Activated CD8-positive, alpha-beta T cell treated with anti-CD3 and anti-CD28 coated beads for 36 hours (primary cell): Measurements from ENCODE around the gene GLTP. TPM values are rescaled to one million over a fixed set of nuclear protein-coding genes. Genes with fewer than 3 reads are reported as not detected.
"Not testable (repeated sequence)": the region's sequence is repeated elsewhere in the genome, so short reads cannot be mapped to it uniquely, and the experiment has no call there.

Experiments used
- ATAC-seq: fragments of 200-7000 bp; cut with Tn5 transposase; one replicate; pipeline ENCODE4 v1.10.0; 2021; ENCODE audit warnings: mild to moderate bottlenecking, moderate library complexity
- CTCF ChIA-PET: fragments of 350-600 bp; sonication (Branson Sonifier 250); formaldehyde crosslinking; loops from one replicate; lab custom pipeline; 2021; ENCODE audit warnings: antibody characterized with exemption; lab: Charles Lee
- POLR2A ChIA-PET: fragments of 350-600 bp; sonication (Branson Sonifier 250); formaldehyde crosslinking; loops from one replicate; lab custom pipeline; 2021; ENCODE audit warnings: antibody characterized with exemption; lab: Charles Lee
- DNase-seq: peaks from one replicate; pipeline ENCODE4 v3.0.0-alpha.2; 2020
- H3K27ac Mint-ChIP-seq: one replicate; pipeline ENCODE4 v1.8.0; 2021; ENCODE audit warnings: mild to moderate bottlenecking, mixed read lengths
- H3K27me3 Mint-ChIP-seq: one replicate; pipeline ENCODE4 v1.8.0; 2021; ENCODE audit warnings: mixed read lengths
- H3K36me3 Mint-ChIP-seq: one replicate; pipeline ENCODE4 v1.8.0; 2021; ENCODE audit warnings: low read depth, mixed read lengths
- H3K4me1 Mint-ChIP-seq: one replicate; pipeline ENCODE4 v1.8.0; 2021; ENCODE audit warnings: low read depth, mixed read lengths
- H3K4me3 Mint-ChIP-seq: one replicate; pipeline ENCODE4 v1.8.0; 2021; ENCODE audit warnings: mild to moderate bottlenecking, moderate library complexity, mixed read lengths
- H3K9me3 Mint-ChIP-seq: one replicate; pipeline ENCODE4 v1.8.0; 2021; ENCODE audit warnings: mixed read lengths
- CTCF ChIP-seq: fragments of 200-600 bp; IDR thresholded peaks from one replicate; pipeline ENCODE4 v1.8.0; 2022; ENCODE audit warnings: antibody characterized with exemption, mild to moderate bottlenecking
- intact Hi-C: fragments of 100-400 bp; cut with micrococcal nuclease; formaldehyde crosslinking; loops from one replicate; pipeline ENCODE4 v1.10.0; 2022
- total RNA-seq, 2 experiments: library from RNA; stranded (reverse); gene quantifications; one replicate each; pipeline ENCODE4 v1.2.3, GENCODE V29; 2021

GLTP gene
- total RNA-seq, 2 experiments from 2014 or later, result 19.9 to 21.2 TPM

- Mint-ChIP-seq H3K36me3 (no peaks in the 10 kb centered on the region), H3K4me1 (peaks cover 23% of the 10 kb centered on the region), H3K27me3 (no peaks in the 10 kb centered on the region), H3K9me3 (no peaks in the 10 kb centered on the region), H3K4me3 (no peak overlapping the region), H3K27ac (peak overlapping the region; percentile 61)
- POLR2A ChIA-PET, result interaction anchor here (0.6 kb wide), 1 partner anchor 288 kb away, joined by 3 read pairs; no protein-coding TSS in a partner anchor
- DNase-seq (no peak), ATAC-seq (peak; percentile 74)
- no peak for TF ChIP-seq CTCF
- intact Hi-C loops, result no loop called here
- CTCF ChIA-PET, result interaction anchor here (0.6 to 3.6 kb wide), 5 partner anchors 9 to 58 kb away, joined by 3 to 22 read pairs (median 4); no protein-coding TSS in a partner anchor
Observed at GRCh38 chr12:109863847-109864712, 16.3 kb downstream of the GLTP start.

GRCh38 chr12:109862491-109862890, 17.9 kb downstream of the GLTP start:
- POLR2A ChIA-PET, H3K9me3 Mint-ChIP-seq, DNase-seq, H3K4me3 Mint-ChIP-seq, intact Hi-C loops, H3K36me3 Mint-ChIP-seq, H3K27ac Mint-ChIP-seq, ATAC-seq, H3K27me3 Mint-ChIP-seq: not testable (repeated sequence)
- CTCF ChIA-PET, result interaction anchor here (0.9 to 1.9 kb wide), 5 partner anchors 9 to 57 kb away, joined by 3 to 4 read pairs (median 3); no protein-coding TSS in a partner anchor
- peaks cover 19% of the 10 kb centered on the region for H3K4me1 Mint-ChIP-seq

- CTCF ChIA-PET, result interaction anchor here (1.1 to 6.0 kb wide), 4 partner anchors 9 to 56 kb away, joined by 3 to 27 read pairs (median 4); no protein-coding TSS in a partner anchor
- no peak overlapping the region for H3K4me3 Mint-ChIP-seq
- no peak for ATAC-seq
Observed at GRCh38 chr12:109861689-109862314, 18.5 kb downstream of the GLTP start.

GRCh38 chr12:109860977-109861376, 19.4 kb downstream of the GLTP start:
- Mint-ChIP-seq H3K4me1 (peaks cover 17% of the 10 kb centered on the region), H3K9me3 (no peaks in the 10 kb centered on the region), H3K27me3 (no peaks in the 10 kb centered on the region), H3K27ac (no peak overlapping the region), H3K4me3 (no peak overlapping the region), H3K36me3 (peaks cover 3% of the 10 kb centered on the region)
- ChIA-PET POLR2A (no interaction called here), CTCF (interaction anchor here (1.9 to 6.0 kb wide), 3 partner anchors 8 to 16 kb away, joined by 4 to 27 read pairs (median 4); no protein-coding TSS in a partner anchor)
- intact Hi-C loops, result no loop called here
- no peak for TF ChIP-seq CTCF
- ATAC-seq, result no peak
- DNase-seq, result no peak

More at GRCh38 chr12:109861689-109862314, 18.5 kb downstream of the GLTP start:
- intact Hi-C loops, result no loop called here
- Mint-ChIP-seq H3K4me1 (peaks cover 19% of the 10 kb centered on the region), H3K9me3 (no peaks in the 10 kb centered on the region), H3K27me3 (no peaks in the 10 kb centered on the region), H3K27ac (no peak overlapping the region), H3K36me3 (peaks cover 3% of the 10 kb centered on the region)
- POLR2A ChIA-PET, result no interaction called here
- DNase-seq, result no peak
- TF ChIP-seq CTCF, result no peak

GRCh38 chr12:109858764-109859163, 21.6 kb downstream of the GLTP start:
- Mint-ChIP-seq H3K4me3 (no peak overlapping the region), H3K27ac (peak overlapping the region; percentile 56), H3K36me3 (peaks cover 4% of the 10 kb centered on the region), H3K27me3 (no peaks in the 10 kb centered on the region), H3K4me1 (peaks cover 6% of the 10 kb centered on the region), H3K9me3 (no peaks in the 10 kb centered on the region)
- no peak for DNase-seq
- intact Hi-C loops, result no loop called here
- CTCF ChIA-PET, result interaction anchor here (0.7 to 6.0 kb wide), 4 partner anchors 14 to 273 kb away, joined by 3 to 27 read pairs (median 3); no protein-coding TSS in a partner anchor
- TF ChIP-seq CTCF, result no peak
- POLR2A ChIA-PET, result interaction anchor here (0.6 to 1.2 kb wide), 3 partner anchors 9 to 181 kb away, joined by 3 read pairs; no protein-coding TSS in a partner anchor
- ATAC-seq, result peak; percentile 37
